Measurements from ENCODE around the gene TMEM190.

The TMEM190 gene

DNA sequence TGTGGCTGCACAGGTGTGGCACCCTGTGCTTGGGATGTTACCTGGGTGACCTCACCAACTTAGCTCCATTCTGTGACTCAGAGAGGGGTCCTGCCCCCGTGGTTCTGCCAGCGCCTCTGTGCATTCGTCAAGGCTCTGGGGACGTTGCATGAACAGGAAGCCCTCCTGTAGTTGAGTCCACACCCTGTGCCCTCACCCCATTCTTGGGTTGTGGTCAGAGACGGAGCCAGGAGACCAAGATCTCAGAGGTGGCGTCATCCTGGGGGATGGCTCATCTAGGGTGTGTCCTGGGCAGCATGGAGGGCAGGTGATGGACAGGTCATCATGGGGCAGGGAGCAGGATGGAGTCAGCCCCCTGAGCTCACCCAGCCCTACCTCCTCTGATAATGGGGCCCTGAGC lies 24.6 kb upstream of the TMEM190 start:
- no peak for DNase-seq (ENCODE audit: low spot score)

DNA sequence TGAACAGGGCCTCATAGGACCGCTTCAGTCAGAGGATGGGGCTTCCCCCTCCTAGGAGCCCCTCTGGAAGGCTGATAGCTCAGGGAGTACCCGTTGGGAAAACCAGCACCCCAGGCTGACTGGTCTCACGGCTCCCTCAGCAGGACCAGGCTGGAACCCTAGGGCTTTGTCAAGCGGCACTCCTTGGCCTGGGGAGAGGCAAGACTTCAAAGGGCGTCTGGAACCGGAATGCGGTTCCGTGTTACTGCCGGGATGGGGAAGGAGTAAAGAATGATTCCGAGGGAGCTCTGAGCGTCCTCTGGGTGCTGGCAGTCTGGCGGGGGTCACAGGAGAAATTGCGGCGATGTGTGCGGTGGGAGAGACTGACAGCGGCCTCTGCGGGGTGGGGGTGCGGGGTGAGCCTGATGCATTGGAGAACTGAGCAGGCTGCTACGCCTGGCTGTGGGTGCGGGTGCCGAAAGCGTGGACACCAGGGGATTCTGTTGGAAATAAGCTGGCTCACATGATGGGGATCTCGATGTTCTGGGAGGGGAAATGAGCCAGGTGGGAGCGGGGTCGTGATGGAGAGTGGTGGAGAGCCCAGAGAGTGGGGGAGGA lies 24.0 kb upstream of the TMEM190 start:
- DNase-seq (ENCODE audit: low spot score): no peak

DNA sequence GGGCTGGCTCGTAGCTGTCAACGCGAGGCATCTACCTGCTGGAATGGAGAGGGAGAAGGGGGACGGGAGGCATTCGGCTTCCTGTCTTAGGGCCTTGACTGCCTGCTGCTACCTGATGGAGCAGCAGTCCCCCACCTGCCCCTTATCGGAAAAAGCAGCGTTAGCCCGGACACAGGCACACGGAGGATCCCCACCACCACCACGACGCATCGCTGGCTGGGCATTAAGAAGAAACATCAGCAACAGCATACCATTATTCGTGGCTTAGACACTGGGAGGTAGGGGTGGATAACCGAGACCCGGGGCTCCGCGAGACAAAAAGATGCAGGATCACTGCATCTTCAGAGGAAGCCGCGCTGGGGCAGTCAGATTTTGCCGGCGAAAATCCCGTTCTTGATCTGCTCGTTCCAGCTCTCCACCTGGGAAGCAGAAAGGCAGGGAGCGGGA lies 23.2 kb upstream of the TMEM190 start:
- no peak for DNase-seq (ENCODE audit: low spot score)

DNA sequence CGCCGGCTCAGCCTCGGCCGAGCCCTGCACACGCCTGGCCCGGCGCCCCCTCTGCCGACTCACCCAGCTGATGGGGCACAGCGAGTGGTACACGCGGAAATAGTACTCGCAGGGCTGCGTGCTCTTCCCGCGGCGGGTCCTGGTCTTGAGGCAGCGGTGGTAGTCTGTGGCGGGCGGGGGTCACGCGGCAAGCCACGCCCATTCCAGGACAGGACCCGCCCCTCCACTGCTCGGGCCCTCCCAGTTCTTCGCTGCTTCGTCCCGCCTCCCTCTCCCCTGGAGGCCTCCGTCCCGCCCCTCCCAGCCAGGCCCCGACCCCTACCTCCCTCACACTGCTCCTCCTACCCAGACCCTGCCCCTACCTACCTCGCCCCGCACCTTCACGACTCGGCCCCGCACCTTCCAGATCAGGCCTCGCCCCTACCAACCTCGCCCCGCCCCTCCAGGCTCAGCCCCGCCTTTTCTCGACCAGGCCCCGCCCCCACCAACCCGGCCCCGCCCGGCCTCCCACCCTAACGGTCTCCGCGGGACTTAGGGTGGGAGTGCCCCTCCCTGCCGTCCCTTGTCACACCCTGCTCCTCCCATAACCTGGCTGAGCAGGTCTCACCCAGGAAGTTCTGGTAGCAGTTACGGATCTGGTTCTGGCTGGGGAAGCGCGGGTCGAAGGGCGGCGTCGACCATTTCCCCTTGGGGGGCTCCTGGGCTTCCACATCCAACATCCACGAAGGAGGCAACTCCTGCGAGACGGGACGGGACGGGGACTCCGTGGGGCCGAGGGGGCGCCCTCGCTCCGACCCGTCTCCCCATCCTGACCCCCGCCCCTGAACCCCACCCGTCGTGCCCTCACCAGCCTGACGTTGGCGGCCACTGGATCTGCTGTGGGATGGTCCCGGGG lies 22.6 kb upstream of the TMEM190 start:
- DNase-seq (ENCODE audit: low spot score): no peak

DNA sequence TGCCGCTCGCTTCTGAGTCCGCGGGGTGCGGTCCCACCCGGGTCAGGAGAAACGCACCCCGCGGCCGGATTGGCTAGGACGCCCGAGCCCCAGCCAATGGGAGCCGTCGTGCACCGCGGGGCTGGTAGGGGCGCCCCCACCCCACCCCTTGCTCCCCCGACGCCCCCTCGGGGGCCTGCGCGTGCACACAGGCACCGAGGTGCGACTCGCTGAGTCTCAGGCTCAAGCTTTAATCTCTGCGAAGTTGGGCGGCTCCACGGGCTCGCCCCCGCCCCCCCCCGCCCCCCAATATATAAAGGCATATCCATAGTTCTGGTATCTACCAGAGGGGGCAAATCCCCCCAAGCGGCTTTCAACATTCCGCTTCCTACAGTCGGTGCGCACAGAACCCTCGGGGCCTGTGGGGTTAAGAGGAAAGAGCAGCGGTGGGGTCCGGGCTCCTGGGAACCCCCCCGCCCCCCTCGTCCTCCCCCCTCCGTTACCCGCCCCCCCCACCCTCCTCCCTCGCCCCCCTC lies 21.9 kb upstream of the TMEM190 start, which contains the start of gene COX6B2:
Gene COX6B2 (minus strand): TSS at position 22 of the 515 bp plus-strand sequence. CDS start 198 bp downstream, outside the sequence.
- no peak for DNase-seq (ENCODE audit: low spot score)

DNA sequence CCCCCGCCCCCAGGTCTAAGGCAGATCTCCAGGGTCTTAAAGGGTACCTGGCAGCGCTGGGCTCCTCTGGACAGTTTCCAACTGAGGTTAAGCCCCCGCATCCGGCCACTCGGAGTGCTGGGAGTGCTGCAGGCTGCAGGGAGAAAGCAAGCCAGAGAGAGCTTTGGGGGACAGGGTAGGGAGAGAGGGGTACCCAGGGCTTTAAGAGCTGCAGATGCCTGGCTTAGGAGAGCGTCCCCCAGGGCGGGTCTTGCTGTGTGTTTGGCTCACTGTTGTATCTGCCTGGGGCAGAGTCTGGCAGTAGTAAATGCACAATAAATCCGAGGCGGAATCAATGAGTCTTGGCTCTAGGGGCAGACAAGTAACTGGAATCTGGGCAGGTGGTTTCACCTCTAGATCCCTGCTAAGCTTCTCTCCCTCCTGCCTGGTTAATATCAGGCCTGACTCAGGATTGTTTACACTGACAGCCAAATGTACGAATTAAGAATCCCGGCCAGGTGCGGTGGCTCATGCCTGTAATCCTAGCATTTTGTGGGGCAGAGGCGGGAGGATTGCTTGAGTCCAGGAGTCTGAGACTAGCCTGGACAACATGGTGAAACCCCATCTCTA lies 21.3 kb upstream of the TMEM190 start:
- no peak for DNase-seq (ENCODE audit: low spot score)

DNA sequence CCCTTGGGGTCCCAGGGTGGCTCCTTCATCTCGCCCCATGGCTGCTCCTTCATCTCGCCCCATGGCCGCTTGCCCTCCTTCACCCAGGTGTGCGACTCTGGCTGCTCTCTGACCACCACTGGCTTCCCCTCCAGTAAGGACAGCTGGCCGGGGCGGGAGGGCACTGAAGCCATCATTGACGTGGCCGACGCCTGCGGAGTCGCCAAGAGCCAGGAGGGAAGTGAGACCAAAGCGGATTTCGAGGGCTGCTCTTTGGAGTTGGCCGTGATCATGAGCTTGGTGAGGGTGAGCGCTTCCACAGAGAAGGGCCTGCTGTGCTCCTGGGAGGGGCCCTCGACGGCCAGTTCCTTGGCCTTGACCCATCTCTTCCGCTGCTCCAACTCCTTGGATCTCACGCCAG lies 18.1 kb upstream of the TMEM190 start:
- DNase-seq (ENCODE audit: low spot score): no peak

DNA sequence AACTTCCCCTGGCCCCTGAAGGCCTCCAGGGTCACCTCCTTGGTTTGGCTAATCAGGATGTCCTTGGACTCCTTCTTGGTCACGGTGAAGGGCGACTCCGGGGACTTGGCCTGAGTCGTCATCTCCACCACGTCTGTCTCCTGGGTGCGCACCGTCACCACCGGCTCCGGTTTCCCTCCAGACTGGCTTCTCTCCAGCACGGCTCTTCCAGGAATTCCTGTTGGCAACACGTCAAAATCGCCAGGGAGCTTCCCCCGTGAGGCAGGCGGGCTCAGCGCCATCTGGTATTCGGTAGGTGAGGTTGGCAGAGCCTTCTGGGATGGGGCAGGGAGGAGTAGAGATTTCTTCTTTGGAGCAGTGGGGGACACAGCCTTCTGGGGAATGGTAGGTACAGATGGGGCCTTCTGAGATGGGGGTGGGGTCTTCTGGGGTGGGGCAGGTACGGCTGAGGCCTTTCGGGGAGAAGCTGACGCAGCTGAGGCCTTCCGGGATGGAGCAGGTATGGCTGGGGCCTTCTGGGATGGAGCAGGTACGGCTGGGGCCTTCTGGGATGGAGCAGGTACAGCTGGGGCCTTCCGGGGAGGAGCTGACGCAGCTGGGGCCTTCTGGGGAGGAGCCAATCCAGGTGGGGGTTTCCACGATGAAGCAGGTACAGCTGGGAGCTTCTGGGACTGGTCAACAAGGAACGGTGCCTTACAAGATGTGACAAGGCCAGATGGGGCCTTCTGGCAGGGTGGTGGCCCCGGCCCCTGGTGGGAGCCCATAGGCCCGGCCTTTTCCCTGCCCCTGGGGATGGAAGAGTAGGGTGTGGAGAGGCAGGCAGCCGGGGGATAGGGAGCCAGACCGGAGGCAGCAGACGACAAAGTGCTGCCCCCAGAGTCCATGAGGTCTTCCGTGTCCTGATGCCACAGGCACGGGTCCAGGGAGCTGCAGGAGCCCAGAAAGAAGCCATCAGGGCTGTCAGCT lies 17.4 kb upstream of the TMEM190 start:
- DNase-seq (ENCODE audit: low spot score): no peak

DNA sequence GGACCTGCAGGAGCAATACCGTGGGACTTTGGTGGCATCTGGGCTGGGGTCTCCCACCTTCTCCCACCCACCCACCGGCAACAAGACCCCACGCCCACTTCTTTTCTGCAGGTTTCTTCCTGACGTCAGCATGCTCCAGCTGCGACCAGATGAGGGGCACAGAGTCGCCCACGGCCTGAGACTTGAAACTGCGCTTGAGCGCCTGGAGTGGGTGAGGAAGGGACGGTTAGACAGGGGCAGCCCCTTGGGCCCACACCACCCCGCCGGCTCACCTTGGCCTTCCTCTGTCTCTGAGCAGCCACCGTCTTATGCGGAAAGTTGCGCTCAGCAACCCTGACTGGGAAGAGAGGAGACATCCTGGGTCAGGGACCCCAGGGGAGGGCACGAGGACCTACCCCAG lies 15.7 kb upstream of the TMEM190 start:
- DNase-seq (ENCODE audit: low spot score): no peak

DNA sequence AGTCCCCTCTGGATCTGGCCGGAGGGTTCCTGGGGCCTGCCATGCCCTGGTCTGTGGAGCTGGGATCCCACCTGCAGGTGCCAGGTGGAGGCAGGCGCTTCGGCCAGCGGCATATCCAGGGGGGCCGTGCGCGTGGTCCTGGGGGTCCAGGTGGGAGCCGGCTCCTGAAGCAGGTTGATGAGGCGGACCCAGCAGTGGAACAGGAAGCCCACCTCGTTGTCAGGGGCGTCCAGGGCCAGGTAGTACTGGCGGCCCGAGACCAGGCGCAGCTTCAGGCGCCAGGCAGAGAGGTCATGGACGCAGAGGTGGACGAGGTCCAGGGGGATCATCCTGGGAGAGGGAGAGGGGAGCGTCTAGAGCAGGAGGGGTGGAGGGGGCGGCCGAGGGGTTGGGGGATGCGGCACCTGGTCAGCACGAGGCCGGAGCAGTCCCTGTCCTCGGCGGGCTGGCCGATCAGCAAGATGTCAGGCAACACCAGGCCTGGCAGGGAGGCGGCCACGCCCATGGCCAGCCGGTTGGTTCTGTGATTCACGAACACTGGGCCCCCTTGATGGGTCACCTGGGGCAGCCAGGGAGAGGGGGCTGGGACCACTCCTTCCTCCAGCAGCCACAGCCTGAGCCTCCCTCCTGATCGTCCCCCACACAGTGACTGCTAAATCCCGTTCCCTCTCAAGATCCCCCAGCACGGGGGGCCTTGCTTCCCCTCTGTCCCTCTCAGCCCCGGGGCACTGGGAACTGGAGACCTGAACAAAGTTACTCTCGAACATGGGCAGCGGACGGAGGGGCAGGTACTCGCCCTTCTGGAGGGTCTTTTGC lies 14.2 kb upstream of the TMEM190 start:
- DNase-seq (ENCODE audit: low spot score): no peak

DNA sequence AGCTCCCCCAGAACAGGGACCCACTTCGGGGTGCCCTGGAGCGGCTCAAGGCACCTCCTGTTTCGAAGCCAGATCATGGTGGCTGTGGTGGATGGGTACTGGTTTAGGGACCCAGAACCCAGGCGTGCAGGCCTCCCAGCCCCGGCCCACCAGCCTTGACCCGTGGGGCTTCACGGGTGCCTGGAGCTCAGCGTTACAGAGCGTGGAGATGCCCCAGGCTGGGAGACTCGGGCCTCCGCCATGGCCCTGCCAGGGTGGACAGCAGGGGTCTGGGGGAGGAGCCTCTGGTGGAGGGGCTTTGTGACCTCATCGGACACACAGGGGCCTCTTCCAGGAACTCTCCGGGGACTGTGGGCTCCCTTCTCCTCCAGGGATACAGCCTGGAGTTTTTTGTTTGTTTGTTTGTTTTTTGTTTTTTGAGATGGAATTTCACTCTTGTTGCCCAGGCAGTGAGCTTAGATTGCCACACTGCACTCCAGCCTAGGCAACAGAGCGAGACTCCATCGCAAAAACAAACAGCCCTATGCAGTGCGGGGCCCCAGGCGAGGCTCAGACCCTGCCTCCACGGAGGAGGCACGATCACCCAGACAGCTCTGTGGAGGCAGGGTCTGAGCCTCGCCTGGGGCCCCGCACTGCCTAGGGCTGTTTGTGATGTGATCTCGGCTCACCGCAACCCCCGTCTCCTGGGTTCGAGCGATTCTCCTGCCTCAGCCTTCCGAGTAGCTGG lies 13.5 kb upstream of the TMEM190 start, which contains the start of gene GARIN5B:
Gene GARIN5B (minus strand): TSS at position 271 of the 727 bp plus-strand sequence. CDS start 194 bp downstream, at position 77.
- DNase-seq (ENCODE audit: low spot score): no peak

DNA sequence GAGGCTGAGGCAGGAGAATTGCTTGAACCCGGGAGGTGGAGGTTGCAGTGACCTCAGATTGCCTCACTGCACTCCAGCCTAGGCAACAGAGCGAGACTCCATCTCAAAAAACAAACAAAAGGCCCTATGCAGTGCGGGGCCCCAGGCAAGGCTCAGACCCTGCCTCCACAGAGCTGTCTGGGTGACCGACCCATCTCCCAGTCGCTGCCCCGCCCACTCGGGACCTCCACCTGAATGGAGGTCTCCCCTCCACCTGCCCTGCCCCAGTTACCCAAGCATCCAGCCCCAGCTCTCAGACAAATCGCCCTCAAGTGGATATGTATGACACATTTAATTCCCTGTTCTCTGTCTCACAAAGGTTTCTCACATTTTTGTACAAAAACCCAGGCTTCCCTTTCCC lies 11.4 kb upstream of the TMEM190 start:
- DNase-seq (ENCODE audit: low spot score): no peak

DNA sequence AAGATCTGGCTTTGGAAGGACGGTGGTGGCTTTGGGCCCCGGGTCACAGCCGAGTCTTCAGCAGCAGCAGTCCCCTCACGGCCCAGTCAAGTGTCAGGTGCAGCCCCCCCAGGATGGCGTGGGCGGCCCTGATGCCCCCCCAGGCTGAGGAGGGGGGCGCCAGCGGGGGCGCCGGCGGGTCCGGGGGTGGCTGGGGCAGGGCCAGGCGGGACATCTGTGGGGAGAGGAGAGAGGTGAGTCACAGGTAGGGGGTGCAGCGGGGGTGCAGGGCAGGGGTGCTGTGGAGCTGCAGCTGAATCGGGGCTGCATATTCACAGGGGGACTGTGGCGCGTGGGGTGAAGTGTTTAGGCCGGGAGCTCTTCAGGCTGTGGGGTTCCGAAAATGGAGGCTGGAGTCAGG lies 10.7 kb upstream of the TMEM190 start:
- DNase-seq (ENCODE audit: low spot score): no peak

DNA sequence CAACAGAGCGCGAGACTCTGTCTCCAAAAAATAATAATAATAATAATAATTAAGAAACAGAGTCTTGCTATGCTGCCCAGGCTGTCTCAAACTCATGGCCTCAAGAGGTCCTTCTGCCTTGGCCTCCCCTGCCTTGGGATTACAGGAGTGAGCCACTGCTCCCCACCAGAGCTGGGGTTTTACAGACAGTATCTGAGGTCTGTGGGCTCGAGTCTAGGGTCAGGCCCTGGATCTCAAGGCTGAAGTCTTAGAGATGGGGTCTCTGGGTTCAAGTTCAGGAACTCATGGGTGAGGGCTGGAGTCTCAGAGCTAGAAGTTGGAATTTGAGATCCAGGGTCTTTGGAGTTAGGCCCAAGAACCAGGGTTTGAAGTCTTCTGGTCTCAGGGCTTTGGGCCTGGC lies 9.8 kb upstream of the TMEM190 start:
- no peak for DNase-seq (ENCODE audit: low spot score)

DNA sequence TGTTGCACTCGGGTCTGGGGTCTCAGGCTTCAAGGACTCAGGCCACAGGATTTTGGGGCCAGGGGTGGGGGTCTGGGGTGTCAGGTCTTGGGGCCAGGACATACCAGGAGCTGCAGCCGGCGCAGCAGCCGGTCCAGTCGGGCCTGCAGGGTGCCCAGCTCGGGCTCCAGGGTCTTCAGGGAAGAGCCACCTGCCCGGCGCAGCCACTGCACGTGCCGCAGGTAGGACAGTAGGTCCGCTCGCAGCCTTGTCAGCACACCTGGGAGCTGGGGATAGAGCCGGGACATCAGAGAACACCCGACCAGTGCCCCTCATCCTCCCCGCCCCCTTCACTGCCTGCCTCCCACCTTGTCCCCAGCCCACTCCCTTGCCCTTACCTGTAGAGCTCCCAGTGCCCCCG lies 8.5 kb upstream of the TMEM190 start:
- DNase-seq (ENCODE audit: low spot score): no peak

DNA sequence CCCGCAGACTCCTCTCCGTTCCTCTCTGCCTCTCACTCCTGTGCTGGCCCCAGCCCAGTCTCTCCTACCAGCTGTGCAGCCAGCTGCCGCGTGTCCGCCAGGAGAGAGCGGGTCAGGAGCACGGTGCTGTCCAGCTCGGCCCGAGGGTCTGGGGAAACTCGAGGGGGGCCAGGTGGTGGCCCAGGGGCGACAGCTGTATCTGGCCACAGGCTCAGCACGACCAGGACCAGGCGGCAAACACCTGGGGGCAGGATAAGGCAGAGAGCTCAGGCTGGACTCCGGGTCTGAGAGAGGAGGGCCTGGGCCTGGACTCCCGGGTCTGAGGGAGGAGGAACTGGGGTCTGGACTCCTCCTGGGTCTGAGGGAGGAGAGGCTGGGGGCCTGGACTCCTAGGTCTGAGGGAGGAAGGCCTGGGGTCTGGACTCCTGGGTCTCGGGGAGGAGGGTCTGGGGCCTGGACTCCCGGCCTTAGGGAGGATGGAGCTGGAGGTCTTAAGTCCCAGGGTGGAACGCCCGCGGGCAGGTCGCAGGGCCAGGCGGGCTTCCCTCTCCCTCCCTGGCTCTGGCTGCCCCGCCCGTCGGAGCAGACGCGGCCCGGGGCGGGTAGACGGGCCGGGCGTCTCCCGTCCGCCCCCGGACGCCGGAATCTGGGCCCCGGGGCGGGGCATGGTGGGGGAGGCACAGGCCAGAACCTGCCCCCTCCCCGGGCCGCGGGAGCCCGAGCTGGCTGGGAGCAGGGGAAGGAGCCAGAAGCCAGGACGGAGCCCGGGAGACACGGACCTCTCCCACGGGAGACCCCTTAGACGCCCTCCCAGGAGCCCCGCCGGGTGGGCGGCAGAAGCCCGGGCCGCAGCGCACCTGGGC lies 7.7 kb upstream of the TMEM190 start:
- DNase-seq (ENCODE audit: low spot score): no peak

DNA sequence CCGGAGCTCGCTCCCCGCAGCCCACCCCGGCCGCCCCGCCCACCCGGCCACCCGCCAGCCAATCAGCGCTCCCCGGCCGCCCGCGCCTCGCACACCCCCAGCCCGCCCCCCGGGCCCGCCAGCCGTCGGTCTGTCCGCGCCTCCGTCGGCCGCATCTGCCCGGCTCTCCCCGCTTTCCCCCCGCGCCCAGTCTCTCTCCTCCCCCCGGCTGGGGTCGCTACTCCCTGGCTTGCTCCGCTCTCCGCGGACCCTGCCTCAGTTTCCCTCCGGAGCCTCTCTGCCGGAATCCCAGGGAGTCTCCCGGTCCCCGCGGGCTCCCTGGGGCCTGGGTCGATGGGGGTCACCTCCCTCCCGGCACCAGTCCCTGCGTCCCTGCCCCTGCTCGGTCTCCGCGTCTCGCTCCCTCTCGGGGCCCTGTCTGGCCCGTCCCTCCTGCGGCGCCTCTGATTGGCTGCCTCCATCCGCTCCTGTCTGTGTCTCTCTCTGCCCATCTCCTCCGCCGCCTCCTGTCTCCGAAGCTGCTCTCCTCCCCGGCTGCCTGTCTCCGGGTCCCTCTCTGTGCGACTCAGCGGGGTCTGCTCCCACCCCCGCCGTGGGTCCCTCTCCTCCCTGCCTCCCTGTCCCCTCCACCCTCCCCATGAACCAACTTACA lies 6.8 kb upstream of the TMEM190 start:
- DNase-seq (ENCODE audit: low spot score): no peak

DNA sequence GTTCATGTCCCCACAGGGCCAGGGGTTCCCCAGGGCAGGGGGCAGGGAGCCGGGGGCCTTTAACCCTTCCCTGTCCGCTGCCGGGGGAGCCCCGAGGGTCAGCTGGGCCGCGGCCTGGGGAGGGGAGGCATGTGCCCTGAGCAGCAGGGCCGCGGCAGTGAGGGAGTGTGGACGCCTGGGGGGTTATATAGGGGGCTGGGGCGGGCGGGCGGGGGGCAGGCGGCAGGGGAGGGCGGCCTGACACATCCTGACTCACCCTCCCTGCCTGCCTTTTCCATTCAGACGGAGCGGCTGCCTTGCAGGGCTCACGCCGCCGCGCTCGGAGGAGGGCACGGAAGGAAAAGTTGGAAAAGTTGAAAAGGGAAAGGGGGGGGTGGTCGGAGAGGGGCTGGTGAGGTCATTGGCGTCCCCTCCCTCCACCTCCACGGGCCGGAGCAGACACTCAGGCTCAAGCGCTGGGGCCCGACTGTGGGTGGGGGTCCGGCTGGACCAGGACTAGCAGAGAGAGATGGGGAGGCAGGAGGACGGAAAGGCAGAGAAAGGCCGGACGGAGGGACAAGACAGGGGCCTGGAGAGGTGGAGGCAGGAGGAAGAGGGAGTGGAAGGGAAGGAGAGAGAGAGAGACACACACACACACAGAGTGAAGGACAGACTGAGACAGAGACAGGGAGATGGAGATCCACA lies 6.2 kb upstream of the TMEM190 start, which contains the start of gene IL11:
Gene IL11 (minus strand): TSS at position 159 of the 684 bp plus-strand sequence. CDS start 153 bp downstream, at position 6.
- DNase-seq (ENCODE audit: low spot score): no peak

Data from left forelimb (tissue), 1 donor.